Activated B cell treated with CpG ODN at 0.5 μM for 24 hours (primary cell): ENCODE results near the gene POLR2M. TPM values are rescaled to one million over a fixed set of nuclear protein-coding genes. Genes with fewer than 3 reads are reported as not detected.

ENCODE experiments used
- ATAC-seq: fragments of 200-7000 bp; cut with Tn5 transposase; one replicate; pipeline ENCODE4 v1.10.0; 2021; ENCODE audit warnings: low read depth, mild to moderate bottlenecking, moderate library complexity
- CTCF ChIA-PET: fragments of 350-600 bp; sonication (Branson Sonifier 250); formaldehyde crosslinking; loops from one replicate; lab custom pipeline; 2021; ENCODE audit warnings: antibody characterized with exemption; lab: Charles Lee
- POLR2A ChIA-PET: fragments of 350-600 bp; sonication (Branson Sonifier 250); formaldehyde crosslinking; loops from one replicate; lab custom pipeline; 2021; ENCODE audit warnings: antibody characterized with exemption; lab: Charles Lee
- DNase-seq: peaks from one replicate; pipeline ENCODE4 v3.0.0; 2022
- H3K27ac Mint-ChIP-seq: one replicate; pipeline ENCODE4 v1.8.0; 2020; ENCODE audit warnings: mixed read lengths
- H3K27me3 Mint-ChIP-seq: one replicate; pipeline ENCODE4 v1.8.0; 2021; ENCODE audit warnings: mixed read lengths
- H3K36me3 Mint-ChIP-seq: one replicate; pipeline ENCODE4 v1.8.0; 2021; ENCODE audit warnings: low read depth, mixed read lengths
- H3K4me1 Mint-ChIP-seq: one replicate; pipeline ENCODE4 v1.8.0; 2021; ENCODE audit warnings: mixed read lengths
- H3K4me3 Mint-ChIP-seq: one replicate; pipeline ENCODE4 v1.8.0; 2020; ENCODE audit warnings: mild to moderate bottlenecking, mixed read lengths
- H3K9me3 Mint-ChIP-seq: one replicate; pipeline ENCODE4 v1.8.0; 2020; ENCODE audit warnings: mixed read lengths
- intact Hi-C: fragments of 100-400 bp; cut with micrococcal nuclease; formaldehyde crosslinking; loops from one replicate; pipeline ENCODE4 v1.15.1; 2024
- total RNA-seq: library from RNA; stranded (reverse); gene quantifications from 2 replicates; pipeline ENCODE4 v1.2.3, GENCODE V29; 2022
- TF ChIP-seq, protein P1 (sequence below): fragments of 200-600 bp; IDR thresholded peaks from one replicate; pipeline ENCODE4 v1.8.0; 2022; ENCODE audit warnings: antibody characterized with exemption, mild to moderate bottlenecking

Gene POLR2M
- total RNA-seq, 1 donor from 2014 or later = 65.2 TPM

DNA sequence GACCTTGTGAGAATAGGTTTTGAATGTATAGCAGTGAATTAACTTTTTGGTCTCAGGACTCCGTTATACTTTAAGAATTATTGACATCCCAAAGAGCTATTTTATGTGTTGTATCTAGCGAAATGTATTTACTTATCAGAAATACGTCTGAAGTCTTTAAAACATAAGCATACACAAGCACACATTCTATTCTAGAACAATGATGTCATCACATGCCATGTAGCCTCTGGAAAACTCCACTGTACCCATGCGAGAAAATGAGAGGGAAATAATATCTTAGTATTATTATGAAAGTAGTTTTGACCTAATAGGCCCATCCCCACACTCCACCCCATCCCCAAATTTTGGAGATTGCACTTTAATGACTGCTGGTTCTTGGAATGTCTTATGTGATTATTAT lies 1.5 kb downstream of the POLR2M start:
- Mint-ChIP-seq H3K9me3 (no peaks in the 10 kb centered on the region), H3K4me3 (peak overlapping the region; percentile 87), H3K36me3 (peaks cover 46% of the 10 kb centered on the region), H3K4me1 (peaks cover 36% of the 10 kb centered on the region), H3K27ac (peak overlapping the region; percentile 88), H3K27me3 (no peaks in the 10 kb centered on the region)
- intact Hi-C loops = loop anchor here (10.0 kb wide), 2 partner anchors 403 to 1243 kb away; partner anchors contain the start of gene MNS1
- POLR2A ChIA-PET = interaction anchor here (2.3 kb wide), 1 partner anchor 143 kb away, joined by 12 read pairs; no protein-coding TSS in a partner anchor
- DNase-seq (no peak), ATAC-seq (no peak)
- CTCF ChIA-PET = interaction anchor here (0.7 to 2.4 kb wide), 3 partner anchors 16 to 149 kb away, joined by 3 to 7 read pairs (median 5); no protein-coding TSS in a partner anchor
- TF ChIP-seq, protein P1, sequence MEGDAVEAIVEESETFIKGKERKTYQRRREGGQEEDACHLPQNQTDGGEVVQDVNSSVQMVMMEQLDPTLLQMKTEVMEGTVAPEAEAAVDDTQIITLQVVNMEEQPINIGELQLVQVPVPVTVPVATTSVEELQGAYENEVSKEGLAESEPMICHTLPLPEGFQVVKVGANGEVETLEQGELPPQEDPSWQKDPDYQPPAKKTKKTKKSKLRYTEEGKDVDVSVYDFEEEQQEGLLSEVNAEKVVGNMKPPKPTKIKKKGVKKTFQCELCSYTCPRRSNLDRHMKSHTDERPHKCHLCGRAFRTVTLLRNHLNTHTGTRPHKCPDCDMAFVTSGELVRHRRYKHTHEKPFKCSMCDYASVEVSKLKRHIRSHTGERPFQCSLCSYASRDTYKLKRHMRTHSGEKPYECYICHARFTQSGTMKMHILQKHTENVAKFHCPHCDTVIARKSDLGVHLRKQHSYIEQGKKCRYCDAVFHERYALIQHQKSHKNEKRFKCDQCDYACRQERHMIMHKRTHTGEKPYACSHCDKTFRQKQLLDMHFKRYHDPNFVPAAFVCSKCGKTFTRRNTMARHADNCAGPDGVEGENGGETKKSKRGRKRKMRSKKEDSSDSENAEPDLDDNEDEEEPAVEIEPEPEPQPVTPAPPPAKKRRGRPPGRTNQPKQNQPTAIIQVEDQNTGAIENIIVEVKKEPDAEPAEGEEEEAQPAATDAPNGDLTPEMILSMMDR = no peak

DNA sequence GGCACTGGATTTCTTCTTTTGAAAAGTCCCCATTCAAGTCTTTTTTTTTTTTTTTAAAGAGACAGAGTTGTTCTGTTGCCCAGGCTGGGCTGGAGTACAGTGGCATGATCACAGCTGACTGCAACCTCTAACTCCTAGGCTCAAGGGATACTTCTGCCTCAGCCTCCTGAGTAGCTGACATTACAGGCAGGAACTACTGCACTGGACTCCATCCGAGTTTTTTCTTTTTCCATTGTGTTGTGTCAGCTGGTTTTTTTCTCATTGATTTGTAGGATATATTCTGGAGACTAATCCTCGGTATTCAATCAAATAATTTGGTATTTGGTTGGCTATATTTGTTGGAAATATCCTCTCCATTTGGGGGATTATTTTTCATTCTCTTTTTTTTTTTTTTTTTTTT lies 11.8 kb downstream of the POLR2M start:
- Mint-ChIP-seq H3K4me1 (peaks cover 2% of the 10 kb centered on the region), H3K27ac (no peak overlapping the region), H3K27me3 (no peaks in the 10 kb centered on the region), H3K9me3 (no peaks in the 10 kb centered on the region), H3K4me3 (no peak overlapping the region), H3K36me3 (peaks cover 62% of the 10 kb centered on the region)
- no peak for ATAC-seq
- no peak for DNase-seq
- CTCF ChIA-PET = no interaction called here
- TF ChIP-seq, protein P1 = no peak
- intact Hi-C loops = no loop called here
- POLR2A ChIA-PET = no interaction called here

DNA sequence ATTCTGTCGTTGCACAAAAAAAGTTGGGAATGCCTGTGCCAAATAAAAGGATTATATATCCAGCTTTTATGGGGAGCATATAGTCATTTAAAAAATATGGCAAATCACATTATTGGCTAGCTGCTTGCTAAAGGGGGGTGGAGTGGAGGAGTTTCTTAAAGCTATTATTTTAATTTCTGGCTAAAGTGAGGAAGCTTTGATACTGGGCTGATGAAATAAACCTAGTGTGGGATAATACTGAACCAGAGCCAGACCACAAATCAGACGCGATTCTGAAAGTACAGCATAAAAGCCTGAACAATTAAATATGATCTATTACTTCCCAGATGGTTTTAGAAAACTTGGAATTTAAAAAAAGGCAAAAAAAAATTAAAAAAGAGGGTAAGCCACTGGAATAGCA lies 14.4 kb downstream of the POLR2M start:
- H3K36me3 Mint-ChIP-seq = peaks cover 49% of the 10 kb centered on the region
- DNase-seq (no peak), ATAC-seq (no peak)
- CTCF ChIA-PET = interaction anchor here (0.8 to 1.5 kb wide), 2 partner anchors 9 to 12 kb away, joined by 3 to 4 read pairs; no protein-coding TSS in a partner anchor
- no peaks in the 10 kb centered on the region for H3K27me3 Mint-ChIP-seq
- no peak overlapping the region for H3K4me3 Mint-ChIP-seq
- intact Hi-C loops = no loop called here
- H3K9me3 Mint-ChIP-seq = no peaks in the 10 kb centered on the region
- no peak overlapping the region for H3K27ac Mint-ChIP-seq
- POLR2A ChIA-PET = no interaction called here
- H3K4me1 Mint-ChIP-seq = no peaks in the 10 kb centered on the region
- TF ChIP-seq, protein P1 = no peak

DNA sequence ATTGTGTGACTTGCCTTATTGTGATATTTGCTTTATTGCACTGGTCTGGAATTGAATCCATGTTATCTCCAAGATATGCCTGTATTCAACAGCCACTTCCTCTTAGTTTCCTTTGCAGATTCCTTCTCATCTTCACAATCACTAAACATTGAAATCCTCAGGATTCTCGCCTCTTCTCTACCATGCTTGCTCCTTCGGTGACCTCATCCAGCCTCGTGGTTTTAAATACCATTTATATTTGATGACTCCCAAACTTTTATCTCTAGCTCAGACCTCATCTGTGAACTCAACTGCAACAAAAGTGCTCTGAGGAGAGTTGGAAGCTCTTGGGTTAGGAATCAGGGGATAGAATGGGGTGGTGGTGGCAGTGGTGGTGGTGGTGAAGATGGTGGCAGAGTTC lies 19.9 kb downstream of the POLR2M start:
- Mint-ChIP-seq H3K36me3 (peaks cover 13% of the 10 kb centered on the region), H3K4me3 (no peak overlapping the region)
- no peak for ATAC-seq

DNA sequence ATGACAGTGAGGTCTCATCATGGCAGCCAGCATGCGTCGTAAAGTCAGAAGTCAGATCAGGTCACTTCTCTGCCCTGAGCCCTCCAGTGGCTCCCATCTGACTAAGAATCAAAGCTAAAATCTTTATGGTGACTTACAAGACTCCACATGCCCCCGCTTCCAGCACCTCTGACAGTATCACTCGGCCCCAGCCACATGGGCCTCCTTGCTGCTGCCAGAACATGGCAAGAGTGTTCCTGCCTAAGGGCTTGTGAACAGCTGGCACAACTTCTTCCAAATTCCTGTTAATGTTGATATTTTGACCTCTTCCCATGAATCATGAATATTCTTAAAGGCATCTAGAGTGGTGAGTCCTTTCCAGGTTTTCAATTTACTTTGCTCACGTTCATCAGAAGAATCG lies 20.5 kb downstream of the POLR2M start:
- Mint-ChIP-seq H3K9me3 (no peaks in the 10 kb centered on the region), H3K4me1 (no peaks in the 10 kb centered on the region), H3K4me3 (no peak overlapping the region), H3K27ac (no peak overlapping the region), H3K36me3 (peaks cover 13% of the 10 kb centered on the region), H3K27me3 (no peaks in the 10 kb centered on the region)
- ChIA-PET POLR2A (no interaction called here), CTCF (no interaction called here)
- TF ChIP-seq, protein P1 = no peak
- intact Hi-C loops = no loop called here
- ATAC-seq (no peak), DNase-seq (no peak)

More for the DNA sequence above, 19.9 kb downstream of the POLR2M start:
- no peak for DNase-seq
- Mint-ChIP-seq H3K4me1 (no peaks in the 10 kb centered on the region), H3K27me3 (no peaks in the 10 kb centered on the region), H3K27ac (no peak overlapping the region), H3K9me3 (no peaks in the 10 kb centered on the region)
- TF ChIP-seq, protein P1 = no peak
- ChIA-PET CTCF (no interaction called here), POLR2A (no interaction called here)
- intact Hi-C loops = no loop called here
